Esophagus squamous epithelium (tissue), 5 donors: Measurements from ENCODE around the gene MYO7B. TPM values are rescaled to one million over a fixed set of nuclear protein-coding genes. Genes with fewer than 3 reads are reported as not detected.

Experiments used
- DNase-seq: peaks from one replicate; lab custom pipeline; 2025; lab: John Stamatoyannopoulos, UW
- H3K27ac ChIP-seq, 4 donors: fragments of 200-600 bp; sonication (generic); one replicate each; pipeline ENCODE4 v1.5.1; 2016 to 2019; ENCODE audit warnings: mild to moderate bottlenecking in 1 of 4
- H3K27me3 ChIP-seq, 4 donors: fragments of 200-600 bp; sonication (generic); 1 replicate in 3 of 4; 2 replicates in 1 of 4; pipeline versions ENCODE4 v1.5.1 to v1.6.0; 2017 to 2021; ENCODE audit warnings: antibody characterized with exemption in 1 of 4
- H3K36me3 ChIP-seq, 3 donors: fragments of 200-600 bp; sonication (generic); one replicate each; pipeline ENCODE4 v1.5.1; 2016 to 2019
- H3K4me1 ChIP-seq, 3 donors: fragments of 200-600 bp; sonication (generic); one replicate each; pipeline ENCODE4 v1.5.1; 2017 to 2019
- H3K4me3 ChIP-seq, 4 donors: fragments of 200-600 bp; sonication (generic); 1 replicate in 3 of 4; 2 replicates in 1 of 4; pipeline ENCODE4 v1.5.1; 2016 to 2019; ENCODE audit warnings: mild to moderate bottlenecking in 2 of 4, moderate library complexity in 1 of 4
- H3K9me3 ChIP-seq, 3 donors: fragments of 200-600 bp; sonication (generic); one replicate each; pipeline ENCODE4 v1.5.1; 2016 to 2019
- POLR2A ChIP-seq, 4 donors: fragments of 450-650 bp; IDR thresholded peaks; one replicate each; pipeline ENCODE4 v1.6.1; 2017; ENCODE audit warnings: antibody characterized with exemption in 4 of 4, mild to moderate bottlenecking in 4 of 4, moderate library complexity in 3 of 4
- WGBS, 2 donors: methylation state at CpG; one replicate each; pipeline ENCODE4 v1.1.5; 2018; 5-methylcytosine and 5-hydroxymethylcytosine counted together
- intact Hi-C: fragments of 100-400 bp; cut with DNase I; formaldehyde crosslinking; loops from one replicate; pipeline ENCODE4 v1.15.0; 2022
- total RNA-seq, 4 donors: library from RNA; depleted of rRNA; stranded (reverse); fragments of >200 nt; gene quantifications; one replicate each; pipeline ENCODE4 v1.1.0, GENCODE V29; 2016
- TF ChIP-seq, protein P1 (sequence below), 6 experiments: fragments of 450-650 bp in 4 of 6; fragments of 200-600 bp in 2 of 6; sonication (generic) in 2 of 6; IDR thresholded peaks; one replicate each; pipeline ENCODE4 v1.5.1; 2016 to 2019; ENCODE audit warnings: antibody characterized with exemption in 6 of 6, mild to moderate bottlenecking in 4 of 6, moderate library complexity in 4 of 6
- donor health status: DM: yes; HTN: yes; CAD: no.

MYO7B gene
- total RNA-seq, 4 donors from 2014 or later, result 0.19 TPM; not detected in 3

DNA sequence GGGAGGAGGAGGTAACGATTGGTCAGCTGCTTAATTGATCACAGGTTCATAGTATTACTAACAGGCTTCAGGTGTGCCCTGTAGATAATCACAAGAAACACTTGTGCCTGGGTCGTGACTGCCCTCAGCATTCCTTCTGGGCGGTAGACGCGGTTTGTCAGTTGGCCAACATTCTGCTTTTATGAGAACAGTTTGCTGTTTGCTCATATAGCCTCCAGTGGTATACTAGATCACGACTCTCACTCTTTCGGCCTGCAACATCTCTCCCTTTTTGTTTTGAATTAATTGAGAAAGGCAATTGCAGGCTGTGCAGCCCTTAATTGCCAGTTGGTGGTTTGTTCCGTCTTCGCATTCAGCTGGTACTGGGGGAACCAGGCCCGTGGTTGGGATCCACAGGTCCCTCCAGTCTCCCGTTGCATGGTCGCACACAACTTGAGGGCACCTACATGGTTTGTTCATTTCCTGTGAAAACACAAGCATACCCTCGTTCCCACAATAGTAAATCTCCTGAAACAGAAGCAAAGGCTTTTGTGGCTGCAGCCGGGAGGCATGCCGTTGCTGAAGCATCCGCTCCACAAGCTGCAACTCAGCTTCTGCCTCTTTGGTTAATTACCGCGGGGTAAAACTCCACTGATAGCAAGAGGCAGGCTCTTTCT, 80.2 kb downstream of the MYO7B start:
- DNase-seq, result no peak
- Histone ChIP-seq H3K9me3 (peaks cover 0 to 5% (median 0%) of the 10 kb centered on the region in 3 donors), H3K4me1 (no peaks in the 10 kb centered on the region), H3K27ac (no peak overlapping the region), H3K27me3 (peaks cover 0 to 13% (median 0%) of the 10 kb centered on the region in 4 donors), H3K36me3 (no peaks in the 10 kb centered on the region), H3K4me3 (no peak overlapping the region)
- intact Hi-C loops, result no loop called here
- no peak for TF ChIP-seq POLR2A (IDR thresholded peaks at IDR 0.05)
- TF ChIP-seq, protein P1, sequence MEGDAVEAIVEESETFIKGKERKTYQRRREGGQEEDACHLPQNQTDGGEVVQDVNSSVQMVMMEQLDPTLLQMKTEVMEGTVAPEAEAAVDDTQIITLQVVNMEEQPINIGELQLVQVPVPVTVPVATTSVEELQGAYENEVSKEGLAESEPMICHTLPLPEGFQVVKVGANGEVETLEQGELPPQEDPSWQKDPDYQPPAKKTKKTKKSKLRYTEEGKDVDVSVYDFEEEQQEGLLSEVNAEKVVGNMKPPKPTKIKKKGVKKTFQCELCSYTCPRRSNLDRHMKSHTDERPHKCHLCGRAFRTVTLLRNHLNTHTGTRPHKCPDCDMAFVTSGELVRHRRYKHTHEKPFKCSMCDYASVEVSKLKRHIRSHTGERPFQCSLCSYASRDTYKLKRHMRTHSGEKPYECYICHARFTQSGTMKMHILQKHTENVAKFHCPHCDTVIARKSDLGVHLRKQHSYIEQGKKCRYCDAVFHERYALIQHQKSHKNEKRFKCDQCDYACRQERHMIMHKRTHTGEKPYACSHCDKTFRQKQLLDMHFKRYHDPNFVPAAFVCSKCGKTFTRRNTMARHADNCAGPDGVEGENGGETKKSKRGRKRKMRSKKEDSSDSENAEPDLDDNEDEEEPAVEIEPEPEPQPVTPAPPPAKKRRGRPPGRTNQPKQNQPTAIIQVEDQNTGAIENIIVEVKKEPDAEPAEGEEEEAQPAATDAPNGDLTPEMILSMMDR (IDR thresholded peaks at IDR 0.05), result no peak
- WGBS, 2 donors, result 69 to 75% methylated on average over 16 to 18 of the region's 18 CpGs

DNA sequence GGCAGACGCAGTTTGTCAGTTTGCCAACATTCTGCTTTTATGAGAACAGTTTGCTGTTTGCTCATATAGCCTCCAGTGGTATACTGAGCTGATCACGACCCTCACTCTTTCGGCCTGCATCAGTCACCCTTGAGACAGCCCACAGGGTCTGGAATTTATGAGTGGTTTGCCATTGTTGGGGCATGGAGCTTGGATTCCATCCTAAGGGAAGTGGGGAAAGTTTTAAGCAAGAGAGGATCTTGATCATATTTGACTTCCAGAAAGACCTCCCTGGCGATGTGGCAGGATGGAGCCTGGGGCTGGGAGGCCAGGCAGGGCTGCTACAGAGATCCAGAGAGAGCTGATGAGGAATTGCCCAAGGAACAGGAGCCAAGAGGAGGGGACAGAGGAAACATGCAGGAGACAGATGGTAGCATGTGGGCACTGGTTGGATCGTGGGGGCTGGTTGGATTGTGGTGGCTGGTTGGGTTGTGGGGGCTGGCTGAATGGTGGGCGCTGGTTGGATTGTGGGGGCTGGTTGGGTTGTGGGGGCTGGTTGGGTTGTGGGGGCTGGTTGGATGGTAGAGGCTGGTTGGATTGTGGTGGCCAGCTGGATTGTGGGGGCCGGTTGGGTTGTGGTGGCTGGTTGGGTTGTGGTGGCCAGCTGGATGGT, 83.2 kb downstream of the MYO7B start:
- Histone ChIP-seq H3K36me3 (no peaks in the 10 kb centered on the region), H3K9me3 (peaks cover 0 to 2% (median 0%) of the 10 kb centered on the region in 3 donors), H3K4me1 (no peaks in the 10 kb centered on the region), H3K27ac (no peak overlapping the region), H3K27me3 (peaks cover 0 to 19% (median 0%) of the 10 kb centered on the region in 4 donors), H3K4me3 (no peak overlapping the region)
- WGBS, 2 donors, result 63% methylated on average over 4 to 7 of the region's 7 CpGs
- no peak for DNase-seq
- intact Hi-C loops, result no loop called here
- no peak for TF ChIP-seq POLR2A (IDR thresholded peaks at IDR 0.05)
- TF ChIP-seq, protein P1 (IDR thresholded peaks at IDR 0.05), result no peak

DNA sequence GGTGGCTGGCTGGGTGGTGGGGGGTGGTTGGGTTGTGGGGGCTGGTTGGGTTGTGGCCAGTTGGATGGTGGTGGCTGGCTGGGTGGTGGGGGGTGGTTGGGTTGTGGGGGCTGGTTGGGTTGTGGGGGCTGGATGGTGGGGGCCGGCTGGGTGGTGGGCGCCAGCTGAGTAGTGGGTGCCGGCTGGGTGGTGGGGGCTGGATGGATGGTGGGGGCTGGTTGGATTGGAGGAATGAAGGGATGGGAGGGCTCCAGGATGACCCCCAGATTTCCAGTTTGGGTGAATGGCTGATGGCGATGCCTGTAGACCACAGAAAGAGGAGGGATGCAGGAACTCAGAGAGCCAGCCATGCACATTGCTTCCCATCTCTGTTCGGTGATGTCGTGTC, 83.7 kb downstream of the MYO7B start:
- H3K4me3 ChIP-seq, result no peak overlapping the region
- H3K9me3 ChIP-seq, result no peaks in the 10 kb centered on the region
- TF ChIP-seq POLR2A (IDR thresholded peaks at IDR 0.05), result no peak
- TF ChIP-seq, protein P1 (IDR thresholded peaks at IDR 0.05), result no peak
- H3K27ac ChIP-seq, result no peak overlapping the region
- DNase-seq, result no peak
- intact Hi-C loops, result no loop called here
- H3K36me3 ChIP-seq, result no peaks in the 10 kb centered on the region
- no peaks in the 10 kb centered on the region for H3K4me1 ChIP-seq
- peaks cover 0 to 24% (median 0%) of the 10 kb centered on the region in 4 donors for H3K27me3 ChIP-seq
- 100% methylated on average over 1 to 3 of the region's 6 CpGs for WGBS, 2 donors

DNA sequence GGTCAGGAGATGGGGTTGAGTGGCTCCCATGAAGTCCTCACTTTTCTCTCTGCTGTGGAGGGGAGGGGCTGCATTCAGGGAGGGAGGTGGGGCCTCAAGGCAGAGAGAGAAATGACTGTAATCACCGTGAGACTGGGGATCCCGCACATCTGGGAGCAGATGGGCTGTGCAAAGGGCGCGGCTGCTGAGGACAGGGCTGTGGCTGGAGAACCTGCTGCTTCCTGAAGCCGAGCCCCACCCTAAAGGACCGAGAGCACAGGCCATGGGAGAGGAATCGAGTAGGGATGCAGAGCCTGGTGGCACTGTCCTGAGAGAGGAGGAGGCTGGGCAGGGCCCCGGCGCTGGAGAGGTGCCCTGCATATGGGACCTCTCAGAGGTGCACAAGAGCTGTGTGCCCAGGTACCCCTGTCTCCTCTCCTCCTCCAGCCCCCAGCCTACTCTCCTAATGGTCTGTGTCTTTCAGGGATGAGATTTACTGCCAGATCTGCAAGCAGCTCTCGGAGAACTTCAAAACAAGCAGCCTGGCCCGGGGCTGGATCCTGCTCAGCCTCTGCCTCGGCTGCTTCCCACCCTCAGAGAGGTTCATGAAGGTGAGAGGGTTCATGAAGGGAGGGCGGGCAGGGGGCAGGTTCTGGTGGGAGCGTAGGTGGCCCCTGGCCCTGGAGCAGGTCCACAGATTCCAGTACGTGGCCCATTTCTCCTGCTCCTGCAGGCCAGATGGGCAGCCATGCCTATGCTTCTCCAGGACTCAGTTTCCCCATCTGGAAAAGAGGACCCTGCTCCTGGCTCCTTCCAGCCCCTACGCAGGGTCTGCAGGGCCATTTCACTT, 84.6 kb downstream of the MYO7B start:
- WGBS, 2 donors, result 27 to 61% methylated on average over 6 to 8 of the region's 16 CpGs
- Histone ChIP-seq H3K36me3 (no peaks in the 10 kb centered on the region), H3K4me3 (no peak overlapping the region), H3K4me1 (no peaks in the 10 kb centered on the region), H3K27me3 (peaks cover 0 to 33% (median 0%) of the 10 kb centered on the region in 4 donors), H3K9me3 (no peaks in the 10 kb centered on the region), H3K27ac (no peak overlapping the region)
- intact Hi-C loops, result no loop called here
- TF ChIP-seq, protein P1 (IDR thresholded peaks at IDR 0.05), result no peak
- no peak for TF ChIP-seq POLR2A (IDR thresholded peaks at IDR 0.05)
- no peak for DNase-seq
